NCI-H748 (cell line): ENCODE results near the gene PTGS2.
"Not testable (repeated sequence)": the region's sequence is repeated elsewhere in the genome, so short reads cannot be mapped to it uniquely, and the experiment has no call there.

ENCODE experiments used
- DNase-seq: peaks from one replicate; lab custom pipeline; 2025; ENCODE audit not compliant: unreplicated experiment; lab: John Stamatoyannopoulos, UW

The PTGS2 gene

GRCh38 chr1:186670297-186671135 is 9.7 kb downstream of the PTGS2 start:
- DNase-seq, result no peak

- not testable (repeated sequence) for DNase-seq
These were observed 10.4 kb downstream of the PTGS2 start for GRCh38 chr1:186669784-186670183.

- not testable (repeated sequence) for DNase-seq
These were observed 16.0 kb downstream of the PTGS2 start for GRCh38 chr1:186664217-186664616.

GRCh38 chr1:186662752-186663151 is 17.5 kb downstream of the PTGS2 start:
- no peak for DNase-seq

GRCh38 chr1:186659890-186660341 is 20.3 kb downstream of the PTGS2 start:
- DNase-seq, result no peak

- no peak for DNase-seq
These were observed 21.2 kb downstream of the PTGS2 start for GRCh38 chr1:186658999-186659398.

GRCh38 chr1:186657481-186657880 is 22.7 kb downstream of the PTGS2 start:
- no peak for DNase-seq

- no peak for DNase-seq
These were observed 24.3 kb downstream of the PTGS2 start for GRCh38 chr1:186655876-186656275.

GRCh38 chr1:186654741-186655140 is 25.5 kb downstream of the PTGS2 start:
- DNase-seq, result no peak

GRCh38 chr1:186653312-186653711 is 26.9 kb downstream of the PTGS2 start:
- no peak for DNase-seq

GRCh38 chr1:186648613-186649012 is 31.6 kb downstream of the PTGS2 start:
- no peak for DNase-seq

GRCh38 chr1:186647985-186648384 is 32.2 kb downstream of the PTGS2 start:
- not testable (repeated sequence) for DNase-seq

GRCh38 chr1:186643614-186644013 is 36.6 kb downstream of the PTGS2 start:
- no peak for DNase-seq

GRCh38 chr1:186637567-186637966 is 42.7 kb downstream of the PTGS2 start:
- not testable (repeated sequence) for DNase-seq

- no peak for DNase-seq
These were observed 43.4 kb downstream of the PTGS2 start for GRCh38 chr1:186636786-186637185.

- DNase-seq, result peak; percentile 12
These were observed 45.7 kb downstream of the PTGS2 start for GRCh38 chr1:186634511-186634910.

- no peak for DNase-seq
These were observed 47.1 kb downstream of the PTGS2 start for GRCh38 chr1:186633116-186633515.

- no peak for DNase-seq
These were observed 50.9 kb downstream of the PTGS2 start for GRCh38 chr1:186629341-186629740.

- DNase-seq, result no peak
These were observed 51.3 kb downstream of the PTGS2 start for GRCh38 chr1:186628910-186629309.

GRCh38 chr1:186627019-186627418 is 53.2 kb downstream of the PTGS2 start:
- DNase-seq, result no peak

GRCh38 chr1:186626356-186626932 is 53.8 kb downstream of the PTGS2 start:
- no peak for DNase-seq

GRCh38 chr1:186623551-186623950 is 56.7 kb downstream of the PTGS2 start:
- no peak for DNase-seq
